ENCODE measurements around the gene PRRT1B. TPM values are rescaled to one million over a fixed set of nuclear protein-coding genes. Genes with fewer than 3 reads are reported as not detected.

PRRT1B gene
- total RNA-seq, 4 donors from 2014 or later = 0.19 TPM; not detected in 3

- H3K9me3 ChIP-seq = no peaks in the 10 kb centered on the region
- H3K27ac ChIP-seq (replicated peaks in 1 of 4) = no peak overlapping the region
- H3K27me3 ChIP-seq = no peaks in the 10 kb centered on the region
- H3K36me3 ChIP-seq = peaks cover 84 to 100% (median 96%) of the 10 kb centered on the region in 4 donors
- no peak for DNase-seq (ENCODE audit: extremely low spot score)
- H3K4me1 ChIP-seq = peaks cover 0 to 13% (median 8%) of the 10 kb centered on the region in 4 donors
- no peak overlapping the region for H3K4me3 ChIP-seq
- intact Hi-C loops (cut with DNase I) = no loop called here
- TF ChIP-seq POLR2AphosphoS5 (IDR thresholded peaks at IDR 0.05) (no peak), EP300 (IDR thresholded peaks at IDR 0.05) (no peak), POLR2A (IDR thresholded peaks at IDR 0.05; ENCODE audit: low read depth) (no peak), CTCF (IDR thresholded peaks at IDR 0.05) (no peak)
- 95% methylated on average over 13 of the region's 13 CpGs for WGBS
Observed at GRCh38 chr9:131521822-131522221, 23.5 kb upstream of the PRRT1B start.

- 91% methylated on average over 26 of the region's 29 CpGs for WGBS
- TF ChIP-seq CTCF (IDR thresholded peaks at IDR 0.05) (no peak), POLR2A (IDR thresholded peaks at IDR 0.05; ENCODE audit: low read depth) (no peak), EP300 (IDR thresholded peaks at IDR 0.05) (no peak), POLR2AphosphoS5 (IDR thresholded peaks at IDR 0.05) (no peak)
- DNase-seq (ENCODE audit: extremely low spot score) = no peak
- Histone ChIP-seq H3K27ac (replicated peaks in 1 of 4) (no peak overlapping the region), H3K27me3 (no peaks in the 10 kb centered on the region), H3K36me3 (peaks cover 83 to 100% (median 97%) of the 10 kb centered on the region in 4 donors), H3K4me3 (no peak overlapping the region), H3K9me3 (no peaks in the 10 kb centered on the region), H3K4me1 (peaks cover 0 to 8% (median 6%) of the 10 kb centered on the region in 4 donors)
- intact Hi-C loops (cut with DNase I) = no loop called here
Observed at GRCh38 chr9:131522257-131523085, 22.9 kb upstream of the PRRT1B start.

GRCh38 chr9:131523086-131523388 is 22.3 kb upstream of the PRRT1B start:
- H3K36me3 ChIP-seq = peaks cover 85 to 100% (median 98%) of the 10 kb centered on the region in 4 donors
- intact Hi-C loops (cut with DNase I) = no loop called here
- peaks cover 0 to 6% (median 4%) of the 10 kb centered on the region in 4 donors for H3K4me1 ChIP-seq
- WGBS = 92% methylated on average over 9 of the region's 9 CpGs
- DNase-seq (ENCODE audit: extremely low spot score) = no peak
- H3K9me3 ChIP-seq = no peaks in the 10 kb centered on the region
- TF ChIP-seq CTCF (IDR thresholded peaks at IDR 0.05) (no peak), EP300 (IDR thresholded peaks at IDR 0.05) (no peak), POLR2A (IDR thresholded peaks at IDR 0.05; ENCODE audit: low read depth) (no peak), POLR2AphosphoS5 (IDR thresholded peaks at IDR 0.05) (no peak)
- H3K4me3 ChIP-seq = no peak overlapping the region
- no peaks in the 10 kb centered on the region for H3K27me3 ChIP-seq
- no peak overlapping the region for H3K27ac ChIP-seq (replicated peaks in 1 of 4)

DNA sequence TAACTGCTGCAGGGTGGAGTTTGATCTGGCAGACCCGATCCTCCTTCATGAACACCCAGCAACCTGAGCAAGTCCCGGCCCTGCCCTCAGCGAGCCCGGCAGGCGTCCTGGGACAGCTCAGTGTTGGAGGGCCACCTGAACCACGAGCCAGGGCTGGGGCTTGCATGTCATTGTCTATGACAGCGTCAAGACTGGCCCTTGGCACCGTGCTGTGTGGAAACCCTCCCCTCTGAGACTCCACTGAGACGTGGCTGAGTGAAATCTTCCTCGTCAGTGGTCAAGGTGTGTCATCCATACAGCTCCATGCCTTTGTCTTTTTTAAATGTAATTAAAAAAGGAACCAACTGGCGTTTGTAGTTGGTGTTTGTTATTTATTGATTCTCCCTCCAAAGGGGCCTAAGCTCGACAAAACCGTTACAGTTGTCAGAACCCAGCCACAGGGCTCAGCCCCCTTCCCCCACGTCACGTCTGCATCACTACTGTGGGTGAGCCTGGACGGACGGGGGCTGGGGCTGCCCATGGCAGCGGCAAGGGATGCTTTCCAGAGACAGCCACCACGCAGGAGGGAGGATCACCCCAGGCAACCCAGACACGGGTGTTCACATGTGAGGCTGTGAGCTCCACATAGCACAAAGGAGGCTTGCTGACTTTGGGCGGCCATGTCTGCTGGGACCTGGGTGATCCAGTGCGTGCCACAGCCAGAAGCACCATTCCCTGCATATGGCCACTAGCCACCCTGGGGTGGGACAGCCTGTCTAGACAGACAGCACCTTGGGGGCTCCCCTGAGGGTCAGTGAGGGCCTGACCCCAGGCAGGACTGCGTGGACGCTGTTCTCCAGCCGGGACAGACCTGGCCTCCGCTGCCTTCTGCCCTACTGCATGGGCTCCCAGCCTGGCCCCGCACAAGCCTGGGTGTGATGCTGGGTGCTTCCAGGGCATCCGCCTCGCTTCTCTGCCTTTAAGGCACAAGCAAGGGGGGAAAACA is 21.6 kb upstream of the PRRT1B start:
- no peak overlapping the region for H3K27ac ChIP-seq (replicated peaks in 1 of 4)
- H3K9me3 ChIP-seq = no peaks in the 10 kb centered on the region
- no peak for DNase-seq (ENCODE audit: extremely low spot score)
- TF ChIP-seq CTCF (IDR thresholded peaks at IDR 0.05) = no peak
- no peak for TF ChIP-seq EP300 (IDR thresholded peaks at IDR 0.05)
- TF ChIP-seq POLR2AphosphoS5 (IDR thresholded peaks at IDR 0.05) = no peak
- no peak for TF ChIP-seq POLR2A (IDR thresholded peaks at IDR 0.05; ENCODE audit: low read depth)
- WGBS = 80% methylated on average over 26 of the region's 29 CpGs
- no peaks in the 10 kb centered on the region for H3K27me3 ChIP-seq
- H3K4me3 ChIP-seq = no peak overlapping the region
- intact Hi-C loops (cut with DNase I) = no loop called here
- H3K36me3 ChIP-seq = peaks cover 85 to 100% (median 98%) of the 10 kb centered on the region in 4 donors
- H3K4me1 ChIP-seq = no peaks in the 10 kb centered on the region

All from esophagus muscularis mucosa (tissue), 4 donors.